HG02571 (cell line): ENCODE results near the gene FSTL5.

Experiments used
- ATAC-seq: cut with Tn5 transposase; IDR thresholded peaks from one replicate; pipeline ENCODE4 v1.9.1; 2021; ENCODE audit warnings: mild to moderate bottlenecking, moderate library complexity; ENCODE audit not compliant: unreplicated experiment

The FSTL5 gene

DNA sequence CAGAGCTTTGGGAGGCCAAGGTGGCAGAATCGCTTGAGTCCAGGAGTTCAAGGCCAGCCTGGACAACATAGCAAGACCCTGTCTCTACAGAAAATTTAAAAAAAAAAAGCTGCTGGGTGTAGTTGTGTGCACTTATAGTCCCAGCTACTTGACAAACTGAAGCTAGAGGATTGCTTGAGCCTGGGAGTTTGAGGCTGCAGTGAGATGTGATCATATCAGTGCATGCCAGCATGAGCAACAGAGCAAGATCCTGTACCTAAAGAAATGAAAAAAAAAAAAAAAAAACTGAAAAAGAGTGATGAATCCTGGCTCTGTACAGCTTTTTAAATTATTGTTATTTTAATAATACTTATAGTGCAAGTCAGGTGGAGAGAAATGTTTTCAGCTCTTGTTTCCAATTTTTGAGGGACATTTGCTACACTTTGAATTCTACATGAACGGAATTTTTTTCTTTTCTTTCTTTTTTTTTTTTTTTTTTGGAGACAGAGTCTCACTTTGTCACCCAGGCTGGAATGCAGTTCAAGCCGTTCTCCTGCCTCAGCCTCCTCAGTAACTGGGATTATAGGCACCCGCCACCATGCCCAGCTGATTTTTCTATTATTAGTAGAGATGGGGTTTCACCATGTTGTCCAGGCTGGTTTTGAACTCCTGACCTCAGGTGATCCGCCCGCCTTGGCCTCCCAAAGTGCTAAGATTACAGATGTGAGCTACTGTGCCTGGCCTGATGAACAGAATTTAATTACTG is 215.6 kb downstream of the FSTL5 start:
- ATAC-seq = no peak

DNA sequence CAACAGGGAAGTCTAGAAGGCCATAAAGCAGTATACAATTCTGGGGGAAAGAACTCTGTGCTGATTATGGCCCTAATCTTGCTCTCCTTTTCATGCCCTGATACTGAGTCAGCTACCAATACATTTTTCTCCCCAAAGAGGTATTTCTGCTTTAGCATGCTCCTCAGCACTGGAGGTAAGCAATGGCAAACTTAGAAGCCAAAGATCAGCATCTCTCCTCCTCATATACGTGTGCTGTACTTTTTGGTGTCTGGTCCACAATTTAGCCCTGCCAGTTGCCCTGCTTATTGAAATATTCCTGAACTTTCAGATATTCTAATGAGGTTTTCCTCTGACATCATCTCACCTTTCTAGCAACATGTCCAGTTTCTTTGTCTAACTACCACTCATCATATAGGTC is 226.2 kb downstream of the FSTL5 start:
- ATAC-seq = no peak

- no peak for ATAC-seq
These were observed 226.9 kb downstream of the FSTL5 start for GRCh38 chr4:161936625-161937550.

DNA sequence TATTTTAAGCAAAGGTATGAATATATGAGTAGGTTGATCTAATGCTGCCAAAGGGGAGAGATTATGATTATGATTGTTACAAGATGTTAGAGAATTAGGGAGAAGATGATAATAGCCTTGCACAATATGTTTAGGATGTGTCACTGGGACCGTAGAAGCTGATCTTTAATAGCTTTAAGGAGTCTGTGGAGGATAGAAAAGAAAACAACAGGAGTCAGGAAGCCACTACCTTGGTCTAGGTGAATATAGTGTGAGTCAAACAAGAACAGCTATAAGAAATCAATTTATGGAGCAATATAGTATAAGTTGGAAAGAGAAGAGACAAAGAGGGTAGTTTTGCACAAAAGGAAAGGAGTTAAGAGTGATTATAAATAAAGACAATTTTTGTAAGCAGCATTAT is 232.7 kb downstream of the FSTL5 start:
- no peak for ATAC-seq

DNA sequence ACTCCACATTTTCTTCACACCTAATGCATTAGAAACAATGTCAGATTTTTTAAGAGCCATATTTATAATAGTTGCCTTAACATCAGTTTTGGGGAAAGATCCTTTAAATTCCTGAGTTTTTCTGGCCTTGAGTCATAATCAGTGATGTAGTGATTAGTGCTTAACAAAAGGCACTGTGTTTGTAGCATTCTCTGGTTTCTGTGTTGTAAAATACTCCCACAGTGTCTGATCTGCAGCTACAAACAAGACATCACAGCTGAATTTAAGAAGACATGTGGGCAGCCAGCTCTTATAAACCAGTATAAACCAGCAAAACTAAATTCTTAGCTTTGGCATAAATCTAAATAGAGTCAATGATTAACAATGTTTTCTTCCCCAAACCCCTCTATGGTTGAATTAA is 233.8 kb downstream of the FSTL5 start:
- no peak for ATAC-seq

GRCh38 chr4:161926033-161926828 is 237.6 kb downstream of the FSTL5 start:
- ATAC-seq = no peak

DNA sequence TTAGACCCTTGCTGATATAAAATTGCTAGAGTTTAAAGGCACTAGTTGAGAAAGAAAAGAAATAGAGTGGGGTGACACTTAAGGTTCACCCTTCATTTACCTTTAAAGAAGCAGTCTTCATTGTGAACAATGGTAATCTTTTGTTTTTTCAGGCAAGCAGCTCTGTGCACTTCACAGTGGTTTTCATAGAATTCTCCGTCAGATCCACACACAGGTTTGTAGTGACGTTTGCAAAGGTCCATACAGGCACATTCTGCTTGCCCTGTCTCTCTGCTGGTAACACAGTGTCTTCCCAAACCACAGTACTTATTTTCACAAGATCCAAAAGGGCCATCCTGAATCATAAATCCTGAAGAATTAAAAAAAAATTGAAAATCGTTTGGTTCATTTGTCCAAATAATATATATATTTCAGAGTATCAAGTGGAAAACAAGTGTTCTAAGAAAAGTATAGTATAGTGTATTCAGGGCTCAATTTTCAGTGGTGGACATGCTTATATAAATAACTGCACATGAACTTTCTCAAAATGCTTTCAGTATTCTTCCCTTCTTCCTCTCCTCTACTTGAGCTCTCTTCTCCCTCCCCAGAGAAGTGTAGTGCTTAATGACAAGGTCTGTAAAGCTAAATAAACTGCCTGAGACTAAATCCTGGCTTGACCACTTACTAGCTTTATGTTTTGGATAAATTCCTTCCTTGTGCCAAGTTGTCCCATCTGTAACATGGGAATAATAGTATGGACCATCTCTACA is 243.3 kb downstream of the FSTL5 start:
- ATAC-seq = no peak

DNA sequence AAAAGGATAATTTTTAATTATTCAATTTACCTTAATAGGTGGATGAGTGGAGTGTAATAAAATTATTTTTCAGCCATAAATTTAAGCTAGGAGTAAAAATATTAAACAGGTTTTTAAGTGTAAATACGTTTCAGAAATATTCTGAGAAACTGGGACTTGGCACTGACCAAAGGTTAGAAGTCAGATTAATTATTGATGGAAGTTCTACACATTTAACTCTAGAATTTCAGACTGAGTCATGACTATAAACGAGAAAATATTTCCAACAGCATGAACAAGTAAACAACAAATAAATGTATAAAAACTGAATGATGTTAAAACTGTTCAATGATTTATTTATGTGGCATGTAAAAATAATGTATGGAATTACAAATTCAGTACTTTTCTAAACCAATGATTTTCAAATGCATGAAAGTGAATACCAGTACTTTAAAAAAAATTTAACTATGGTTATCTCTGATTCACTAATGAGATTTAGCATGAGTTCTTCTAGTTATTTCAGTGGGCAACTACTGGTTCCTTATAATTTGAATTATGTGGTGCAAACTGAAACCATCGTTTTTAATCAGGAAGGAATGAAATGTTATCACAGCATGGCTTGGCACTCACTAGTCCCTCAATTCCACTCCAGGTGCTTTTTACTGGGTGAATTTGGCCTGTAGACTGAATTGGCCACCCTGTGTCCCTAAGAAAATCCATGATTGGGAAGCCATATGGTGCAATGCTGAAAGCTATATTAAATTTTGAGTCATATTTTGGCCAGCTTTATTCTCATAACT is 244.2 kb downstream of the FSTL5 start:
- ATAC-seq = no peak

- ATAC-seq = no peak
These were observed 247.8 kb downstream of the FSTL5 start for GRCh38 chr4:161916035-161916434.

GRCh38 chr4:161907590-161907955 is 256.2 kb downstream of the FSTL5 start:
- no peak for ATAC-seq

- ATAC-seq = no peak
These were observed 256.8 kb downstream of the FSTL5 start for GRCh38 chr4:161906836-161907589.

DNA sequence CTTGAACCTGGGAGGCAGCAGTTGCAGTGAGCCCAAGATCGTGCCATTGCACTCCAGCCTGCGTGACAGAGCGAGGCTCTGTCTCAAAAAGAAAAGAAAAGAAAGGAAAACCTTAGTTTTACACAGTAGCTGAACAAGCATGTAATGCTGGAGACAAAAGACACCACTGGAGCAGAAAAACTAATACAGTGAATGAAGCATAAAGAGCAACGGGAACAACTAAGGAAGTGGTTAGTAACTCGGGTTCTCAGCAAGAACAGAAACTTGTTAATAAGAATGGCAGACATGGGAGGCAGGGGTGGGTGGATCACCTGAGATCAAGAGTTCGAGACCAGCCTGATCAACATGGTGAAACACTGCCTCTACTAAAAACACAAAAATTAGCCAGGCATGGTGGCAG is 263.7 kb downstream of the FSTL5 start:
- no peak for ATAC-seq

- ATAC-seq = no peak
These were observed 269.2 kb downstream of the FSTL5 start for GRCh38 chr4:161894493-161895167.

DNA sequence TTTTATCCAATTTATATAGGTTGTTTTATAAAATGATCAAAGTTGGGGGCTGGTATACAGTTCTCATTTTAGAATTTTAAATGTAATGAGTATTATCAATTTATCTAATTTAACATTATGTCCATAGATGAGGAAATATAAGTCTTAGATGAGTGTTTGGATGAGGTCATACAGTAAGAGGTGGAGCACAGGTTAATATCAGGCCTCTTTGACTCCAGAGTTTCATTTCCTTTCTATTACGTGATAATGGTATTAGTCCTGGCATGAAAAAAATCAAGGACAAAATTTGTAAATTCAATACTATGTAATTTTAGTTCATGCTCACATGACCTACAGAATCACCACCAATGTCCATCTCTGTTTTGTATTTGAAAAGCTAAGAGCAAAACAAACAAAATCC is 269.8 kb downstream of the FSTL5 start:
- ATAC-seq = no peak

DNA sequence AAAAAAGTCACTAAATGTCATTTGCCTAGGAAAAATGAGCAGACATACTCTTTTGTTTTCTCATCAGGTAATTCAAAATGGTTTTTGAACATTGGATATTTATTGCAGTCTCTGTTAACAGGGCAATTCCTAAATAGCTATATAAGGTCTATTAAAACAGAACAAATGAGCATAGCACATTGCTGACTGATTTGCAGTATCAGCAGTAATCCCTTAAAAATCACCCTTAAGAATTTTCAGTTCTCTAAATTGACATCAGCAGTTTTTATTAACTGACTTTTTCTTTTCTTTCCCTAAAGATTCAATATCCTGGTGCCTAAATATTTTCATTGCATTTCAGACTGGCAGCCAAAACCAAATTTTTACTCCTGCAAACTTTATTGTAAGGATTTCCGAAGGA is 270.2 kb downstream of the FSTL5 start:
- no peak for ATAC-seq

DNA sequence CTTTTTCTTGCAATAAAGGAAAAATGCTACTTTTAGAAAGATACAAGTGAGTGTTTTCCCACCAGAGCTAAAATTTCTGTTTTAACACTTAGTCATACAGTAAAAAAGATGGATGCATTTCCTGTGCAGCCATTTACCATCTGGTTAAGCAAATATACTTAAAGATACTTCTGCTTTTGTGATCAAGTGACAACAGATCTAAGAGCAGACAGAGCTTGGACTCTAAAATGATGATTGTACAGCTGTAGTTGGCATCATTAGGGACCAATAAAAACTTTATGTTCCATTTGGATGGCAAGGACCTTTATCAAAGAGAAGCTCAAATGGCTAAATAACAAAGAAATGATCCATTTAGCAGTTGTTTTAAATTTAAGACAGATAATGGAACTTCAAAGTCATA is 270.8 kb downstream of the FSTL5 start:
- ATAC-seq = no peak

GRCh38 chr4:161883157-161883556 is 280.6 kb downstream of the FSTL5 start:
- ATAC-seq = no peak

DNA sequence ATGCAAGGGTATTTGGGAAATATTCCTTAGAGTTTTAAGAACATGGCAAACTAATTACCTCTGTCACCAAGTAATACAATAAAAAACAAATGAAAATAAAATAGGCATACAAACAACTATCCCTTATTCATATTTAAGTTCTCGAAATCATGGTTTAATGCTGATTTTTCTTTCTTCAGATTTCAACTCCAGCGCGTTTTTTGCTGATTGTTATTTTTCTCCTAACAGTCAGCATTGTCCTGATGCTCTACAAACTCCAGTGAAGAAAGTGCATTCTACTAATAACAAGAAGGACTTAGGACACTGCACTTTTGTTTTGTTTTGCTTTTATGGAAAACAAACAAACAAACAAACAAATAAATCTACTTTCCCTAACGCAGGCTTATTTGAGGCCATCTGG is 282.4 kb downstream of the FSTL5 start:
- no peak for ATAC-seq

DNA sequence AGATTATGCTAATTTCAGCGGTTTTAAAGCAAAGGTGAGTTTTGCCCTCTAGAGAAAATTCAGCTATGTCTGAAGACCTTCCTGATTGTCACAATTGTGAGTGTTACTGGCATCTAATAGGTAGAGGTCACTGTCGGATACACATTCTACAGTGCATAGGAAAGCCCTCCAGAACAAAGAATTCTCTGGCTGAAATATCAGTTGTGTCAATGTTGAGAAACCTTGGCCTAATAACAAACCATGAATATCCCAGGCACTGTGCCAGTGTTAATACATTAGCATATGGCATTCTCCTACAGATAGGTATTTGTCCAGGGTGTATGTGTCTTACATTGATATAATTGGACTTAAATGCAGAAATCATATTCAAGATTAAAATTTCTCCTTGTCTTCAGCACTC is 294.3 kb downstream of the FSTL5 start:
- no peak for ATAC-seq
